Renal cortex interstitium (tissue), 15 donors: ENCODE measurements around the gene SNRPB. TPM values are rescaled to one million over a fixed set of nuclear protein-coding genes. Genes with fewer than 3 reads are reported as not detected.
A peak's percentile ranks its signal among the peaks of the same experiment; 100 is the strongest.
"Not testable (repeated sequence)": the region's sequence is repeated elsewhere in the genome, so short reads cannot be mapped to it uniquely, and the experiment has no call there.

Experiments
- DNase-seq, 11 donors: peaks; one replicate each; pipeline ENCODE4 v3.0.0-alpha.2; 2013; ENCODE audit warnings: low read depth in 9 of 11, low spot score in 4 of 11; ENCODE audit errors: extremely low read depth in 1 of 11
- long read RNA-seq, 16 experiments: transcript quantifications; one replicate each; lab custom pipeline, GENCODE V29; 2026
- polyA plus RNA-seq, 3 donors: library from polyadenylated mRNA; unstranded; fragments of 120-200 nt; gene quantifications; one replicate each; pipeline ENCODE4 v1.2.1, GENCODE V29; 2013; ENCODE audit not compliant: insufficient read length in 3 of 3

SNRPB gene
- polyA plus RNA-seq = 100 to 1,000 TPM; 140 to 186 (median 145) TPM
- long read RNA-seq, donor 1, transcript SNRPB-202 (7 exons, 1,008 nt) = minor isoform, 31 of 142 reads
- long read RNA-seq, donor 1, transcript SNRPB-201 (7 exons, 1,154 nt) = major isoform, 75 of 142 reads
- long read RNA-seq, donor 1, partial matches to known transcripts = 34 of 142 reads
- long read RNA-seq, donor 1, other reads (novel, unspliced or antisense) = 0 of 142 reads
- long read RNA-seq, donor 2, transcript SNRPB-202 (7 exons, 1,008 nt) = minor isoform, 28 of 144 reads
- long read RNA-seq, donor 2, transcript SNRPB-201 (7 exons, 1,154 nt) = major isoform, 59 of 144 reads
- long read RNA-seq, donor 2, partial matches to known transcripts = 54 of 144 reads
- long read RNA-seq, donor 2, other reads (novel, unspliced or antisense) = 0 of 144 reads
- long read RNA-seq, donor 3, transcript SNRPB-202 (7 exons, 1,008 nt) = minor isoform, 33 of 281 reads
- long read RNA-seq, donor 3, transcript SNRPB-201 (7 exons, 1,154 nt) = major isoform, 117 of 281 reads
- long read RNA-seq, donor 3, partial matches to known transcripts = 121 of 281 reads
- long read RNA-seq, donor 3, other reads (novel, unspliced or antisense) = 8 of 281 reads
- long read RNA-seq, donor 4, transcript SNRPB-202 (7 exons, 1,008 nt) = minor isoform, 39 of 212 reads
- long read RNA-seq, donor 4, transcript SNRPB-201 (7 exons, 1,154 nt) = major isoform, 55 of 212 reads
- long read RNA-seq, donor 4, partial matches to known transcripts = 113 of 212 reads
- long read RNA-seq, donor 4, other reads (novel, unspliced or antisense) = 5 of 212 reads
- long read RNA-seq, donor 5, transcript SNRPB-201 (7 exons, 1,154 nt) = major isoform, 129 of 406 reads
- long read RNA-seq, donor 5, transcript SNRPB-202 (7 exons, 1,008 nt) = minor isoform, 44 of 406 reads
- long read RNA-seq, donor 5, partial matches to known transcripts = 223 of 406 reads
- long read RNA-seq, donor 5, other reads (novel, unspliced or antisense) = 10 of 406 reads
- long read RNA-seq, donor 6, transcript SNRPB-201 (7 exons, 1,154 nt) = major isoform, 59 of 181 reads
- long read RNA-seq, donor 6, transcript SNRPB-202 (7 exons, 1,008 nt) = minor isoform, 22 of 181 reads
- long read RNA-seq, donor 6, partial matches to known transcripts = 91 of 181 reads
- long read RNA-seq, donor 6, other reads (novel, unspliced or antisense) = 6 of 181 reads
- long read RNA-seq, donor 7, transcript SNRPB-202 (7 exons, 1,008 nt) = minor isoform, 41 of 312 reads
- long read RNA-seq, donor 7, transcript SNRPB-201 (7 exons, 1,154 nt) = major isoform, 89 of 312 reads
- long read RNA-seq, donor 7, partial matches to known transcripts = 177 of 312 reads
- long read RNA-seq, donor 7, other reads (novel, unspliced or antisense) = 5 of 312 reads
- long read RNA-seq, donor 8, transcript SNRPB-202 (7 exons, 1,008 nt) = minor isoform, 48 of 376 reads
- long read RNA-seq, donor 8, transcript SNRPB-201 (7 exons, 1,154 nt) = major isoform, 121 of 376 reads
- long read RNA-seq, donor 8, partial matches to known transcripts = 201 of 376 reads
- long read RNA-seq, donor 8, other reads (novel, unspliced or antisense) = 5 of 376 reads
- long read RNA-seq, donor 9, transcript SNRPB-202 (7 exons, 1,008 nt) = minor isoform, 31 of 259 reads
- long read RNA-seq, donor 9, transcript SNRPB-201 (7 exons, 1,154 nt) = major isoform, 95 of 259 reads
- long read RNA-seq, donor 9, partial matches to known transcripts = 119 of 259 reads
- long read RNA-seq, donor 9, other reads (novel, unspliced or antisense) = 12 of 259 reads
- long read RNA-seq, donor 10, transcript SNRPB-202 (7 exons, 1,008 nt) = minor isoform, 30 of 220 reads
- long read RNA-seq, donor 10, transcript SNRPB-201 (7 exons, 1,154 nt) = major isoform, 86 of 220 reads
- long read RNA-seq, donor 10, partial matches to known transcripts = 104 of 220 reads
- long read RNA-seq, donor 10, other reads (novel, unspliced or antisense) = 0 of 220 reads
- long read RNA-seq, donor 11, transcript SNRPB-202 (7 exons, 1,008 nt) = minor isoform, 11 of 182 reads
- long read RNA-seq, donor 11, transcript SNRPB-201 (7 exons, 1,154 nt) = major isoform, 61 of 182 reads
- long read RNA-seq, donor 11, partial matches to known transcripts = 109 of 182 reads
- long read RNA-seq, donor 11, other reads (novel, unspliced or antisense) = 0 of 182 reads
- long read RNA-seq, donor 12, transcript SNRPB-202 (7 exons, 1,008 nt) = minor isoform, 12 of 95 reads
- long read RNA-seq, donor 12, transcript SNRPB-201 (7 exons, 1,154 nt) = major isoform, 28 of 95 reads
- long read RNA-seq, donor 12, partial matches to known transcripts = 54 of 95 reads
- long read RNA-seq, donor 12, other reads (novel, unspliced or antisense) = 0 of 95 reads
- long read RNA-seq, donor 13, transcript SNRPB-201 (7 exons, 1,154 nt) = major isoform, 157 of 427 reads
- long read RNA-seq, donor 13, transcript SNRPB-202 (7 exons, 1,008 nt) = minor isoform, 64 of 427 reads
- long read RNA-seq, donor 13, partial matches to known transcripts = 193 of 427 reads
- long read RNA-seq, donor 13, other reads (novel, unspliced or antisense) = 10 of 427 reads
- long read RNA-seq, donor 14, transcript SNRPB-202 (7 exons, 1,008 nt) = minor isoform, 30 of 227 reads
- long read RNA-seq, donor 14, transcript SNRPB-201 (7 exons, 1,154 nt) = major isoform, 86 of 227 reads
- long read RNA-seq, donor 14, partial matches to known transcripts = 103 of 227 reads
- long read RNA-seq, donor 14, other reads (novel, unspliced or antisense) = 6 of 227 reads
- long read RNA-seq, donor 15, transcript SNRPB-201 (7 exons, 1,154 nt) = major isoform, 32 of 98 reads
- long read RNA-seq, donor 15, transcript SNRPB-202 (7 exons, 1,008 nt) = minor isoform, 13 of 98 reads
- long read RNA-seq, donor 15, partial matches to known transcripts = 53 of 98 reads
- long read RNA-seq, donor 15, other reads (novel, unspliced or antisense) = 0 of 98 reads
- long read RNA-seq, donor 16, transcript SNRPB-202 (7 exons, 1,008 nt) = minor isoform, 80 of 766 reads
- long read RNA-seq, donor 16, transcript SNRPB-201 (7 exons, 1,154 nt) = major isoform, 212 of 766 reads
- long read RNA-seq, donor 16, partial matches to known transcripts = 447 of 766 reads
- long read RNA-seq, donor 16, other reads (novel, unspliced or antisense) = 25 of 766 reads

DNA sequence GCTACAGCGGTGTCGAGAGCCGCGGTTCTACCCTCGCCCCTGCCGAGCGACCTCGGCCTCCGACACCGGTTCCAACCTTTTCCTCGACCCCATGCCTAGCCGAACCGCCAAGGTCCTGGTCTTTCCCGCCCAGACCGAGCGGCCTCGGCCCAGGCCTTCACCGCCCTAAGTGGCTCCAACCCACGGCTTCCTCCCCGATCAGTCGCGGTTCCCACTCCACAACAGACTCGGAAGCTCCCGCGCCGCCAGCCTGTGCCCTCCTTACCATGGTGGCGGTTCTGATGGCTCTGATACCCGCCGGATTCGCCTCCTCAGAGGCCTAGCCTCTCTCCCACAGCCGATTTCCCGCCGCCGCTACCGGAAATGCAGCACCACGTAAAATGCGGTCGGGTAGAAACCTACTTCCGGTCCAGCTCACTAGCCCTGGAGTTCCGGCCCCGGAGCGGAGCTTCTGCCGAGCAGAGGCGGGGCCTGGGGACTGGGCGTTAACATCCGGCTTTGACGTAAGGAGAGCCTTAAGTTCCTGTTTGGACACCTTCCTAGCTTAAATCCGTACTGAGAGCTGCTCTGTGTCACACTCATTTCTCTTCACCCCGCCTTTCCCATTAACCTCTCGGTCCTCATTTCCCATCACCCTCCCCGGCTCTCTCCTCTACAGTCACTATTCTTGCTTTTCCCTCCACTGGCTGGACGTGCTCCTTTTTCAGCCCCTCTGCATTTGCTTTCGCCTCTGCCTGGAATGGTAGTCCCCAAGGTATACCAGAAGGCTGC, at the start of gene SNRPB:
Gene SNRPB (minus strand): TSS at position 367 of the 771 bp plus-strand sequence. CDS start 99 bp downstream, at position 268.
- DNase-seq = peak; percentile 95 to 99 (median 97)

DNA sequence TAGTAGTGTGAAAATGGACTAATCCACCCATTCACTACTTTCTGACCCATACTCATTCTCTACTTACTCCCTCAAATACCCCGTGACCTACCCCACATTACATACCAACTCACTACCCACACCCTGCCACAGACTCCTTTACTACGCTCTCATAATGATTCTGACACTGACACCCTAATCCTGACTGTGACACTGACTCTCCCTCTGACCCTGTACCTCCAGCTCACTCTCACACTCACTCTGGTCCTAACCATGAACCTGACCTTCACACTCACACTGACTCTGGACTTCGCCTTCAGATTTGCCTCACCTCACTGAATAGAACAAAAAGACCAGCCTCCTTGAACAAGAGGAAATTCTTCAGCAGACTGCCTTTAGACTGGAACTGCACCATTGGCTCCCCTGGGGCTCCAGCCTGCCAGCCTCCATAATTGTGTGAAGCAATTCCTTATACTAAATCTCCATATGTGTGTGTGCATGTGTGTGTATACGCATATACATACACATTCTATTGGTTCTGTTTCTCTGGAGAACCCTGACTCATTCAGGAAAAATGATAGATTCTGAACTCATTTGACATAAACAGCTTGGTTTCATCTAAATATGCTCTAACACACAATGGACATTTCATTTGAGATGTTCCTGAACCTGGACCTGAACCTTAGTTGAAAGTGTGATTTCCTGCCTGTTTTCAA, 48.7 kb upstream of the SNRPB start:
- DNase-seq = no peak

- no peak for DNase-seq
These were observed 48.0 kb upstream of the SNRPB start for GRCh38 chr20:2518558-2518957.

DNA sequence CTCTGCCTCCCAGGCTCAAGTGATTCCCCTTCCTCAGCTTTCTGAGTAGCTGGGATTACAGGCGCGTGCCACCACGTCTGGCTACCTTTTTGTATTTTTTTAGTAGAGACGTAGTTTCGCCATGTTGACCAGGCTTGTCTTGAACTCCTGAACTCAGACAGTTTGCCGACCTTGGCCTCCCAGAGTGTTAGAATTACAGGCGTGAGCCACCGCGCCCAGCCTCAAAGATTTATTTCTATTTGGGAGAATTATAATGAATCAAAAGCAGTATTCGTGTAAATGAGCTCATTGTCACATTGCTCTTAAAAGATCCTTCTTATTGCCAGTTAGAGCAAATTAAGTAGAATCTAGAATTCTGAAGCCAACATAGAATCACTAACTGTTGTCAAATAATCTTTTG, 47.5 kb upstream of the SNRPB start:
- no peak for DNase-seq

DNA sequence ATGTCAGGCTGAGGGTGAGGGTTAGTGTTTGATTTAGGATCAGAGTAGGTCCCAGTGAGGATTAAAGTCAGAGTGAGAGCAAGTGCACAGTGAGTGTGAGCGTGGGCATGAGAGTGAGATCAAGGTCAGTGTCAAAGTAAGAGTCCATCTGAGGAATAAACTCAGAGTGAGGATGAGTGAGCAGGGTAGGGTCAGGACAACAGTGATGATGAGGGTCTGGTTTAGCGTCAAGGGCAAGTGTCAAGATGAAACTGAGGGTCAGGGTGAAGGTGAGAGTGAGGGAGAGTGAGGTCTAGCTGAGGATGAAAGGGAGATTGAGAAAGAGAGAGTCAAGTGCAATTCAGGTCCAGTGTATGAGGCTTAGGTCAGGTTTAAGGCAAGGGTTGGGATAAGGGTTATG, 45.8 kb upstream of the SNRPB start:
- DNase-seq = no peak

DNA sequence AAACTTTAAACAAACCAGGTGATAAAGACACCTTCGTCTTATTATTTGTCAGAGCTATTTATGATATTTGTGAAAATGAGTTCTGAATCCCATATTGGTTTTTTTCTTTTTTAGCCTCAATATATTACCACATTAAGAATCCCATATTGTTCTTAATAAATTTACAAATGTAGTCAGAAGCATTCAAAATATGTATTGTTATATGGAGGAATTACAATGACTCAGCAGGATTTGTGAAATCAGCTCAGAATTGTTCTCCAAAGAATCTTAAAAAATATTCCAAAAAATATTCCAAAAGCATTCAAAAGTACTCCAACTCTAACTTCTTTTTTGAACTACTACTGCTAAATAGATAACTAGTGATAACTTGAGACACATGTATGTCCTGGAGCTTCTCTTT, 44.6 kb upstream of the SNRPB start:
- no peak for DNase-seq

DNA sequence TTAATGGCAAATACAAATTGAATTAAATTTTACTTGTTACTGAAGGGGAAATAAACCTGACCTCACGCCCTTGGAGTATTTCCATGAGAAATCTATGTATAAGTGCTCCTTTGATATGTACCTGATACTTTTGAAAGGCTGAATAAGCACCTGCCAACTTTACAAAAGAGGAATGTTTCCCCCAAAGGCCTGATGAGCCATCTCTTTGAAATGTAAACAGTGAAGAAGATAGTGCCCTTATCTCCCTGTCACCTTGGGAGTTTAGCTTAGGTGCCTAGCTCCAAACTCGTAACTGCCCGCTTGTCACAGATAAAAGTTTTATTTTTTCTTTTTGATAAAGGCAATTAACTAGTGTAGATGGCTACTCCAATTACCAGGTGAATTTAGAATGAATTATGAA, 39.2 kb upstream of the SNRPB start:
- DNase-seq = no peak

DNA sequence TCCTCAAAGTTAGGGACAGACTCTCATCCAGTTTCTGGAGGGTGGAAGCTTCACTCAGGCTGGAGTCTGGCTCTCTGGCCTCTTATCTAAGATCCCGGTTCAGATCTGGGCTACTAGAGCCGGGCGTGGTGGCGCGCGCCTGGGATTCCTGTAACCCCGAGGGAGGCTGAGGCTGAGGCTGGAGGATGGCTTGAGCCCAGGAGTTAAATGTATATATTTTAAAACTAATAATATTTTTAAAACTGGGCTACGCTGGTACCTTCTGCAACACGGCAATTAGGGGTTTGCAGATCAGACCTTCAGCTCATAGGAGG, 38.8 kb upstream of the SNRPB start:
- no peak for DNase-seq

- peak in 10 of 11 donors; percentile 72 to 89 (median 80) for DNase-seq
These were observed 38.3 kb upstream of the SNRPB start, which contains the start of gene ZNF343 for GRCh38 chr20:2508631-2509467. TSS of gene ZNF343 (minus strand) at chr20:2508915. CDS start at chr20:2493895, 15,020 bp downstream.

DNA sequence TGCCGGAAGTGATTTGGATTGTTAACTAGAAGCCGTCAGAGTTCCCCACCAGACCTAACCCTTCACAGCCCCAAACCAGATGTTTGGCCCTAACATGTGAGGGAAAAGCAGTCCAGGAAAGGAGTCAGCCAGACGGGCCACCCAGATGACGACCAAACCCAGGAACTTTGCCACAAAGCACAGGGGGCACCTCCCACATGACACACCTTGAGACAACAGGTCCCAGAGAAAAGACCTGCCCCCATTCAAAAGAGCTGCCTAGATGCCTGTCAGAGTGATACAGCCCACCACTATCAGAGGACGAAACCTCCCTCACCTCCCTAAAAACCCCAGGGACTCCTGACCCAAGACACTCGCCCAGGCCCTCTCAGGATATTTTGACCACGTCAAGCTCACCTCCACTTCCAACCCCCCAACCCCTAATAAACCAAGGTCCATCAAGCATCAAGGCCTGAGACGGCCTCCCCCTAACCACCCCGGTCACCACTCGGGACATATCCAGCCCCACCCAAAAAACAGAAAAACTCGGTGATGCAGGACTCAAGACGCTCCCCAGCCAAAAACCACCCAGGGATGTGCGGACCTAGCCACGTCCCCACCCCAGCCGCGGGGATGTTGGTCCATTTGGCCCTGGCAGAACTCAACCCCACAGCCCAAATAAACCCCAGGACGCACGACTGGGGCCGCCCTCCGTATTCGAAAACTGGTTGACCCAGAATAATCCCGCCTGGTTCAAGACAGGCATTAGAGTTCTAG, 37.5 kb upstream of the SNRPB start:
- no peak for DNase-seq

DNA sequence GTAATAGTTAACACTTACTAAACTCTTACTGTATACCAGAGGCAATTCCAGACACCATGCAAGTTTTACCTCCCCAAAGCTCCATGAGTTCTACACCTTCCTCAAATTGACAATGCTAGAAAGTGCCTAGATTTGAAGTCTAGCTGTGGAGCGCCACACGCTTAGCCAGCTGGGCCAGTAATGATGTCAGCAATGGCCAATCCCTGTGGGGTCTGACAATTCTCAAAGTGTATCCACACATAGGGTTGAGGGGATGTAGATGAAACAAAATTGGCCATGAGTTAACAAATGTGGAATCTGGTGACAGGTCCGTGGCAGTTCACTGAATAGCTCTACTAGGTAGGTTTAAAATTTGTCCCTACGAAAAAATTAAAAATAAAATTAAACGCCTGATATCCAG, 36.9 kb upstream of the SNRPB start:
- no peak for DNase-seq

DNA sequence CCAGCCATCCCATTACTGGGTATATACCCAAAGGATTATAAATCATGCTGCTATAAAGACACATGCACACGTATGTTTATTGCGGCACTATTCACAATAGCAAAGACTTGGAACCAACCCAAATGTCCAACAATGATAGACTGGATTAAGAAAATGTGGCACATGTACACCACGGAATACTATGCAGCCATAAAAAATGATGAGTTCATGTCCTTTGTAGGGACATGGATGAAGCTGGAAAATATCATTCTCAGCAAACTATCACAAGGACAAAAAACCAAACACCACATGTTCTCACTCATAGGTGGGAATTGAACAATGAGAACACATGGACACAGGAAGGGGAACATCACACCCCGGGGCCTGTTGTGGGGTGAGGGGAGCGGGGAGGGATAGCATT, 35.8 kb upstream of the SNRPB start:
- not testable (repeated sequence) for DNase-seq

DNA sequence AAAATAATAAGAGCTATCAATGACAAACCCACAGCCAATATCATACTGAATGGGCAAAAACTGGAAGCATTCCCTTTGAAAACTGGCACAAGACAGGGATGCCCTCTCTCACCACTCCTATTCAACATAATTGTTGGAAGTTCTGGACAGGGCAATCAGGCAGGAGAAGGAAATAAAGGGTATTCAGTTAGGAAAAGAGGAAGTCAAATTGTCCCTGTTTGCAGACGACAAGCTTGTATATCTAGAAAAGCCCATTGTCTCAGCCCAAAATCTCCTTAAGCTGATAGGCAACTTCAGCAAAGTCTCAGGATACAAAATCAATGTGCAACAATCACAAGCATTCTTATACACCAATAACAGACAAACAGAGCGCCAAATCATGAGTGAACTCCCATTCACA, 34.2 kb upstream of the SNRPB start:
- DNase-seq = not testable (repeated sequence)
